ENCODE measurements around the gene PCBP4.

- TF ChIP-seq EZH2phosphoT487 (IDR thresholded peaks at IDR 0.05; ENCODE audit: insufficient read depth, low read depth) (no peak), EZH2 (IDR thresholded peaks at IDR 0.05; ENCODE audit: insufficient read depth, poor library complexity, severe bottlenecking) (no peak)
Measured at GRCh38 chr3:51943451-51944391, 23.5 kb downstream of the PCBP4 start.

Measured in GM23248 (cell line).